SU-DHL-6 (cell line): Measurements from ENCODE around the gene EHBP1.

Experiments used
- EZH2phosphoT487 ChIP-seq: fragments of 200-600 bp; sonication (generic), shearing (Covaris generic); conservative IDR thresholded peaks from 2 replicates; pipeline ENCODE4 v1.6.1; 2018; ENCODE audit warnings: mild to moderate bottlenecking, antibody characterized with exemption, low read length, moderate library complexity, mixed read lengths
- TF ChIP-seq, protein P1 (sequence below): fragments of 200-600 bp; sonication (generic); IDR thresholded peaks from one replicate; pipeline ENCODE4 v1.5.1; 2017; ENCODE audit warnings: antibody characterized with exemption, mild to moderate bottlenecking, low read length, moderate library complexity; ENCODE audit not compliant: insufficient read depth, poor library complexity, severe bottlenecking

DNA sequence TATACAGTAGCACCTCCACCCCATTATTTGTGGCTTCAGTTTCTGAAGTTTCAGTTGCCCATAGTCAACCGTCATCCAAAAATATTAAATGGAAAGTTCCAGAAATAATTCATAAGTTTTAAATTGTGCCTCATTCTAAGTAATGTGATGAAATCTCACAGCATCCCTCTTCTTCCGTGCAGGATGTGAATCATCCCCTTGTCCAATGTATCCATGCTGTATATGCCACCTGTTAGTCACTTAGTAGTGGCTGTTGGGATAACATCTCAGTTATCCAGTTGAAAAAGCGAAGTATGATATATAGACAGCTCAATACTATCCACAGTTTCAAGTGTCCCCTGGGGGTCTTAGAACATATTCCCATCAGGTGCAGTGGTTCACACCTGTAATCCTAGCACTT is 226.0 kb downstream of the EHBP1 start:
- TF ChIP-seq, protein P1, sequence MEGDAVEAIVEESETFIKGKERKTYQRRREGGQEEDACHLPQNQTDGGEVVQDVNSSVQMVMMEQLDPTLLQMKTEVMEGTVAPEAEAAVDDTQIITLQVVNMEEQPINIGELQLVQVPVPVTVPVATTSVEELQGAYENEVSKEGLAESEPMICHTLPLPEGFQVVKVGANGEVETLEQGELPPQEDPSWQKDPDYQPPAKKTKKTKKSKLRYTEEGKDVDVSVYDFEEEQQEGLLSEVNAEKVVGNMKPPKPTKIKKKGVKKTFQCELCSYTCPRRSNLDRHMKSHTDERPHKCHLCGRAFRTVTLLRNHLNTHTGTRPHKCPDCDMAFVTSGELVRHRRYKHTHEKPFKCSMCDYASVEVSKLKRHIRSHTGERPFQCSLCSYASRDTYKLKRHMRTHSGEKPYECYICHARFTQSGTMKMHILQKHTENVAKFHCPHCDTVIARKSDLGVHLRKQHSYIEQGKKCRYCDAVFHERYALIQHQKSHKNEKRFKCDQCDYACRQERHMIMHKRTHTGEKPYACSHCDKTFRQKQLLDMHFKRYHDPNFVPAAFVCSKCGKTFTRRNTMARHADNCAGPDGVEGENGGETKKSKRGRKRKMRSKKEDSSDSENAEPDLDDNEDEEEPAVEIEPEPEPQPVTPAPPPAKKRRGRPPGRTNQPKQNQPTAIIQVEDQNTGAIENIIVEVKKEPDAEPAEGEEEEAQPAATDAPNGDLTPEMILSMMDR = no peak
- TF ChIP-seq EZH2phosphoT487 = no peak
